Parathyroid adenoma (tissue), 2 donors: Measurements from ENCODE around the gene FRMD8.

Experiments used
- H2AFZ ChIP-seq: fragments of 300-600 bp; sonication (generic); one replicate; pipeline ENCODE4 v1.7.0; 2017; ENCODE audit warnings: antibody characterized with exemption, mild to moderate bottlenecking
- H3K27ac ChIP-seq: fragments of 300-600 bp; sonication (generic); one replicate; pipeline ENCODE4 v1.7.0; 2017
- H3K27me3 ChIP-seq: fragments of 300-600 bp; sonication (generic); one replicate; pipeline ENCODE4 v1.7.0; 2017; ENCODE audit warnings: low read length; ENCODE audit not compliant: control insufficient read depth, insufficient read depth
- H3K36me3 ChIP-seq: fragments of 300-600 bp; sonication (generic); one replicate; pipeline ENCODE4 v1.7.0; 2017; ENCODE audit warnings: low read length; ENCODE audit not compliant: control insufficient read depth, insufficient read depth
- H3K4me1 ChIP-seq: fragments of 300-600 bp; sonication (generic); one replicate; pipeline ENCODE4 v1.7.0; 2017; ENCODE audit warnings: control low read depth
- H3K4me2 ChIP-seq: fragments of 300-600 bp; sonication (generic); one replicate; pipeline ENCODE4 v1.7.0; 2017; ENCODE audit warnings: low read length
- H3K4me3 ChIP-seq: fragments of 300-600 bp; sonication (generic); one replicate; pipeline ENCODE4 v1.7.0; 2017; ENCODE audit warnings: low read depth, low read length
- H3K79me2 ChIP-seq: fragments of 300-600 bp; sonication (generic); one replicate; pipeline ENCODE4 v1.7.0; 2017; ENCODE audit warnings: control low read depth
- H3K9ac ChIP-seq: fragments of 300-600 bp; sonication (generic); one replicate; pipeline ENCODE4 v1.7.0; 2017; ENCODE audit warnings: mild to moderate bottlenecking
- H3K9me3 ChIP-seq: fragments of 300-600 bp; sonication (generic); one replicate; pipeline ENCODE4 v1.7.0; 2017; ENCODE audit warnings: low read length; ENCODE audit not compliant: control insufficient read depth
- TF ChIP-seq, protein P1 (sequence below): fragments of 300-600 bp; sonication (generic); IDR thresholded peaks from one replicate; pipeline ENCODE4 v1.7.0; 2017; ENCODE audit warnings: antibody characterized with exemption, mild to moderate bottlenecking
- donor health status: primary hyperparathyroidism.

FRMD8 gene

DNA sequence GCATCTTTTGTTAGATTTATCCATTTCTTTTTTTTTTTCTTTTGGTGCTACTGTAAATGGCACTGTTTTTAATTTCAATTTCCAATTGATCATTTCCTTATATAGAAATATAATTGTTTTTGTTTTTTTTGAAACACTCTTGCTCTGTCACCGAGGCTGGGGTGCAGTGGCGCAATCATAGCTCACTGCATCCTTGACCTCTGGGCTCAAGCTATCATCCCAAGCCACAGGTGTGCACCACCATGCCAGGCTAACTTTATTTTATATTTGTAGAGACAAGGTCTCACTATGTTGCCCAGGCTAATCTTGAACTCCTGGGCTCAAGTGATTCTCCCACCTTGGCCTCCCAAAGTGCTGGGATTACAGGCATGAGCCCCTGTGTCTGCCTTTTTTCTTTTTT lies 16.4 kb downstream of the FRMD8 start:
- Histone ChIP-seq H3K9ac (no peak overlapping the region), H3K27me3 (no peaks in the 10 kb centered on the region), H3K4me2 (no peak overlapping the region), H3K36me3 (no peaks in the 10 kb centered on the region), H3K4me3 (no peak overlapping the region), H3K4me1 (no peaks in the 10 kb centered on the region), H3K27ac (no peak overlapping the region), H2AFZ (no peak overlapping the region), H3K79me2 (peaks cover 6% of the 10 kb centered on the region), H3K9me3 (no peaks in the 10 kb centered on the region)
- TF ChIP-seq, protein P1, sequence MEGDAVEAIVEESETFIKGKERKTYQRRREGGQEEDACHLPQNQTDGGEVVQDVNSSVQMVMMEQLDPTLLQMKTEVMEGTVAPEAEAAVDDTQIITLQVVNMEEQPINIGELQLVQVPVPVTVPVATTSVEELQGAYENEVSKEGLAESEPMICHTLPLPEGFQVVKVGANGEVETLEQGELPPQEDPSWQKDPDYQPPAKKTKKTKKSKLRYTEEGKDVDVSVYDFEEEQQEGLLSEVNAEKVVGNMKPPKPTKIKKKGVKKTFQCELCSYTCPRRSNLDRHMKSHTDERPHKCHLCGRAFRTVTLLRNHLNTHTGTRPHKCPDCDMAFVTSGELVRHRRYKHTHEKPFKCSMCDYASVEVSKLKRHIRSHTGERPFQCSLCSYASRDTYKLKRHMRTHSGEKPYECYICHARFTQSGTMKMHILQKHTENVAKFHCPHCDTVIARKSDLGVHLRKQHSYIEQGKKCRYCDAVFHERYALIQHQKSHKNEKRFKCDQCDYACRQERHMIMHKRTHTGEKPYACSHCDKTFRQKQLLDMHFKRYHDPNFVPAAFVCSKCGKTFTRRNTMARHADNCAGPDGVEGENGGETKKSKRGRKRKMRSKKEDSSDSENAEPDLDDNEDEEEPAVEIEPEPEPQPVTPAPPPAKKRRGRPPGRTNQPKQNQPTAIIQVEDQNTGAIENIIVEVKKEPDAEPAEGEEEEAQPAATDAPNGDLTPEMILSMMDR, result no peak

DNA sequence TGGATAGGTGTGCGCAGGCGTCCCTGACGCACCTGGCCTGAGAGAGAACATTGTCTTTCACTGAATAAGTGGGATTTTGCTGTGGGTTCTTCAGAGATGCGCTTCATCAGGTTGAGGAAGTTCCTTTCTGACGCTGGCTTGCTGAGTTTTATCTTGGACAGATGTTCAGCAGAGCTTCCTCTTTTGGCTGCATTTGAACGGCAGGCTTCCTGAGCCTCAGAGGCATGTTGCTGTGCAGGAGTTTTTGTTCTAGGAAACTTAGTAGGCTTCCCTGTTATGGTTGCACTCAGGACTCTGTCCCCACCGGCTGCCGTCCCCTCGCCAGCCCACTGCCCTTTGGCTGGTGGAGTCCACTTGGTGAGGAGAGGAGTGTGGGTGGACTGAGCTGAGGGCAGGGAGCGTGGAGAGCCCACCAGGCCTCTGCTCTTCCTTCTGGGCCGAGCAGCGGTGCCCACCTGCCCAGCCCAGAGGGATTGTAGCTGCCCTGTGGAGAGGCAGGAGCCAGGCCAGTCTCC lies 17.2 kb downstream of the FRMD8 start:
- H3K4me2 ChIP-seq, result no peak overlapping the region
- no peak overlapping the region for H3K4me3 ChIP-seq
- H3K27me3 ChIP-seq, result no peaks in the 10 kb centered on the region
- no peak overlapping the region for H2AFZ ChIP-seq
- H3K4me1 ChIP-seq, result no peaks in the 10 kb centered on the region
- no peaks in the 10 kb centered on the region for H3K79me2 ChIP-seq
- no peaks in the 10 kb centered on the region for H3K9me3 ChIP-seq
- TF ChIP-seq, protein P1, result no peak
- H3K9ac ChIP-seq, result no peak overlapping the region
- peak overlapping the region; percentile 15 for H3K27ac ChIP-seq
- H3K36me3 ChIP-seq, result no peaks in the 10 kb centered on the region

DNA sequence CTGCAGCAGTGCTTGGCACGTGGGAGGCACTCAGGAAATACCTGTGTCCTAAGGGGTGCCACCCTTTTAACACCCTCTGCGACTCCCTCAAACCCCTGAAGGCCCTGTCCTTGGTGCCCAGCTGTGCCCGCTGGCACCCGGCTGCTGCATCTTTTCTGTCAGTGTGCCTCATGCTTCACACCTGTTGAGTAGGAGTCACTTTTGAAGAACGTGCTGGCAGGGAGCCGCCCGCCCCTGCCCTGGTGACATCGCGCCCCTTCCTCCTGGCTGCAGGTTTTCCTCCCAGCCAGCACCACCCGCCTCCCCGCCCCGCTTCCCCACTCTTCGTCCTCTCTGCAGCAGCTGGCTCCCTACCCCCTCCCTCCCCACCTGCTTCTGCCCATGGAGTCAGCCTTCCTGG lies 17.8 kb downstream of the FRMD8 start:
- H3K4me1 ChIP-seq, result no peaks in the 10 kb centered on the region
- H3K36me3 ChIP-seq, result no peaks in the 10 kb centered on the region
- H2AFZ ChIP-seq, result no peak overlapping the region
- no peaks in the 10 kb centered on the region for H3K9me3 ChIP-seq
- TF ChIP-seq, protein P1, result no peak
- no peak overlapping the region for H3K27ac ChIP-seq
- H3K4me3 ChIP-seq, result no peak overlapping the region
- no peak overlapping the region for H3K4me2 ChIP-seq
- H3K9ac ChIP-seq, result no peak overlapping the region
- H3K27me3 ChIP-seq, result no peaks in the 10 kb centered on the region
- no peaks in the 10 kb centered on the region for H3K79me2 ChIP-seq

DNA sequence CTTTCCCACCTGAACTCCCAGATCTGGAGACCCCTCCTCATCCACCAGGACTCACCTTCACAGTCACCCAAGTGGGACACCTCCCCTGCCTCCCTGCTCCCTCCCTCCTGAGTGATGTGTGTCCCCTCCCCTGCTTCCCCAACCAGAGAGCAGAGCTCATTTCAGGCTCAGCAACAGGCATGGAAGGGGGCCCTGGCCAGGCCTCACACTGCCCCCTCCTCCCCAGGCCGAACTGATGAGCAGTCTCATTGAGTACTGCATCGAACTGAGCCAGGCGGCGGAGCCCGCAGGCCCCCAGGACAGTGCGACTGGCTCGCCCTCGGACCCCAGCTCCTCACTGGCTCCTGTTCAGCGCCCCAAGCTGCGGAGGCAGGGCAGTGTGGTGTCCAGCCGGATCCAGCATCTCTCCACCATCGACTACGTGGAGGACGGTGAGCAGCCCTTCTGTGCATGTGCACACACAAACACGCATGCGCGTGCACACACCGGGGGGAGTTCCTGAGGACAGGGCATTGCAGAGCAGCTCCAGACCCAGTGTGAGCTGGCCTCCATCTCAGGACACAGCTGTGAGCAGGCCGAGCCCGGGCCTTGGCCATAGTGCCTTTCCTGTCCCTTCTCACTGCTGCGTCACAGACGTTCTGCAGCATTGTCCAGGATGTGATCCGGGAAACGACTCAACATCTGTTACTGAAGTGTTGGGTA lies 18.4 kb downstream of the FRMD8 start:
- Histone ChIP-seq H3K27ac (peak overlapping the region; percentile 24), H3K27me3 (no peaks in the 10 kb centered on the region), H2AFZ (no peak overlapping the region), H3K79me2 (no peaks in the 10 kb centered on the region), H3K9ac (no peak overlapping the region), H3K4me3 (no peak overlapping the region), H3K4me2 (no peak overlapping the region), H3K9me3 (no peaks in the 10 kb centered on the region), H3K4me1 (no peaks in the 10 kb centered on the region), H3K36me3 (no peaks in the 10 kb centered on the region)
- TF ChIP-seq, protein P1, result no peak
